SK-N-SH (cell line): ENCODE measurements around the gene CENPX.

Experiments used
- CHD2 ChIP-seq: fragments of 150-350 bp; IDR thresholded peaks from 2 replicates; pipeline ENCODE4 v1.6.1; 2018; ENCODE audit warnings: low read length; ENCODE audit not compliant: partially characterized antibody
- POLR2AphosphoS5 ChIP-seq: IDR thresholded peaks from 2 replicates; pipeline ENCODE4 v1.6.1; 2012; ENCODE audit warnings: low read depth, low read length
- SMC3 ChIP-seq: IDR thresholded peaks from 2 replicates; pipeline ENCODE4 v1.6.1; 2012; ENCODE audit warnings: low read depth, low read length, improper control_type of control experiment
- YY1 ChIP-seq: IDR thresholded peaks from 2 replicates; pipeline ENCODE4 v1.4.0; 2012; ENCODE audit warnings: low read depth, mild to moderate bottlenecking
- TF ChIP-seq, protein P1 (sequence below): fragments of 200-600 bp; sonication (generic); IDR thresholded peaks from 2 replicates; pipeline ENCODE4 v1.6.1; 2017; ENCODE audit warnings: antibody characterized with exemption, mild to moderate bottlenecking, moderate library complexity
- TF ChIP-seq, protein P2 (sequence below): fragments of 150-350 bp; IDR thresholded peaks from 2 replicates; pipeline ENCODE4 v1.6.1; 2016; ENCODE audit warnings: mild to moderate bottlenecking, low read depth, low read length

DNA sequence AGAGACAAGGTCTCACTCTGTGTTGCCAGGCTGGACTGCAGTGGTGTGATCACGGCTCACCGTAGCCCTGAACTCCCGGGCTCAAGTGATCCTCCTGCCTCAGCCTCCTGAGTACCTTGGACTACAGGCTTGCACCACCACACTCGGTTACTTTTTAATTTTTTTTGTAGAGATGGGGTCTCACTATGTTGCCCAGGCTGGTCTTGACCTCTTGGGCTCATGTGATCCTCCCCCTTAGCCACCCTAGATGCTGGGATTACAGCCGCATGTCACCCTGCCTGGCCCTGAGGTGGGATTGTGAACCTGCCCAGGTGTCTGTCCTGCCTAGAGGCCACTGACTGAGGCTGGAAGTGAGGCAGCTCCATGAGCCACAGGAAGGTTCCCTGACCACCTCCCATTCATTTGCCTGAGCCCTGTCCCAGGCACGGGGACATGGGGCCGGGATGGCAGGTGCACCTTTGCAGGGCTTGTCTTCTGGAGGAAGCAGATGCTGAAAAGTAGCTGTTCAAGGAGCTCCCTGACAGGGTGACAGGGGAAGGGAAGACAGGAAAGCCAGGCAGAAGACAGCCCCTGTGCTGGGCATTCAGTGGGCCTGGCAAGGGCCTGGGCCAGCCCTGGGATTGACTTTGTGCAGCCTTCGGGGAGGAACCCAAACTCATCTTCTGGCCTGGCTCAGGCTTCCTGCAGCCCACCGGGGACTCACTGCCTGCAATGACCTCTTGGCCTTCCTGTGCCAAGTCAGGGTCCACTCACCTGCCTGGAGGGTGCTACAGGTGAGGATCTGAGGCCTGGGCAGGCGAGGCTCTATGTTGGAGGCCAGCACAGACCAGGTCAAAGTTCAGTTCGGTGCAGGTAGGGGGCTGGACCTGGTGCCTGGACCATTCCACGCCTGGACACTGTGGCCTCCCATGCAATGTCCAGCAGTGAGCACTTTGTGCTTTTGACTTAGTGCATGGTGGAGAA, 53.5 kb downstream of the CENPX start:
- TF ChIP-seq, protein P1, sequence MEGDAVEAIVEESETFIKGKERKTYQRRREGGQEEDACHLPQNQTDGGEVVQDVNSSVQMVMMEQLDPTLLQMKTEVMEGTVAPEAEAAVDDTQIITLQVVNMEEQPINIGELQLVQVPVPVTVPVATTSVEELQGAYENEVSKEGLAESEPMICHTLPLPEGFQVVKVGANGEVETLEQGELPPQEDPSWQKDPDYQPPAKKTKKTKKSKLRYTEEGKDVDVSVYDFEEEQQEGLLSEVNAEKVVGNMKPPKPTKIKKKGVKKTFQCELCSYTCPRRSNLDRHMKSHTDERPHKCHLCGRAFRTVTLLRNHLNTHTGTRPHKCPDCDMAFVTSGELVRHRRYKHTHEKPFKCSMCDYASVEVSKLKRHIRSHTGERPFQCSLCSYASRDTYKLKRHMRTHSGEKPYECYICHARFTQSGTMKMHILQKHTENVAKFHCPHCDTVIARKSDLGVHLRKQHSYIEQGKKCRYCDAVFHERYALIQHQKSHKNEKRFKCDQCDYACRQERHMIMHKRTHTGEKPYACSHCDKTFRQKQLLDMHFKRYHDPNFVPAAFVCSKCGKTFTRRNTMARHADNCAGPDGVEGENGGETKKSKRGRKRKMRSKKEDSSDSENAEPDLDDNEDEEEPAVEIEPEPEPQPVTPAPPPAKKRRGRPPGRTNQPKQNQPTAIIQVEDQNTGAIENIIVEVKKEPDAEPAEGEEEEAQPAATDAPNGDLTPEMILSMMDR = no peak
- TF ChIP-seq SMC3 = no peak
- TF ChIP-seq YY1 = no peak
- no peak for TF ChIP-seq POLR2AphosphoS5
- TF ChIP-seq, protein P2, sequence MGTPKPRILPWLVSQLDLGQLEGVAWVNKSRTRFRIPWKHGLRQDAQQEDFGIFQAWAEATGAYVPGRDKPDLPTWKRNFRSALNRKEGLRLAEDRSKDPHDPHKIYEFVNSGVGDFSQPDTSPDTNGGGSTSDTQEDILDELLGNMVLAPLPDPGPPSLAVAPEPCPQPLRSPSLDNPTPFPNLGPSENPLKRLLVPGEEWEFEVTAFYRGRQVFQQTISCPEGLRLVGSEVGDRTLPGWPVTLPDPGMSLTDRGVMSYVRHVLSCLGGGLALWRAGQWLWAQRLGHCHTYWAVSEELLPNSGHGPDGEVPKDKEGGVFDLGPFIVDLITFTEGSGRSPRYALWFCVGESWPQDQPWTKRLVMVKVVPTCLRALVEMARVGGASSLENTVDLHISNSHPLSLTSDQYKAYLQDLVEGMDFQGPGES = no peak
- TF ChIP-seq CHD2 = no peak
